ENCODE data around the gene NGEF.

NGEF gene

GRCh38 chr2:232873292-232873908, 139.7 kb downstream of the NGEF start (continued):
- TF ChIP-seq ZEB2 (tag by site-specific recombination; IDR thresholded peaks at IDR 0.05) = no peak
- no peak for TF ChIP-seq ZNF610 (tag by site-specific recombination; IDR thresholded peaks at IDR 0.05; ENCODE audit: borderline replicate concordance)
- no peak for TF ChIP-seq ZNF529 (tag by site-specific recombination; IDR thresholded peaks at IDR 0.05; ENCODE audit: insufficient replicate concordance)
- no peak for TF ChIP-seq ZNF664 (tag by site-specific recombination; IDR thresholded peaks at IDR 0.05)

GRCh38 chr2:232872826-232873225, 140.2 kb downstream of the NGEF start:
- TF ChIP-seq ZNF2 (tag by site-specific recombination; IDR thresholded peaks at IDR 0.05) (no peak), REPIN1 (tag by site-specific recombination; IDR thresholded peaks at IDR 0.05; ENCODE audit: low read depth) (no peak), ZBTB21 (tag by site-specific recombination; IDR thresholded peaks at IDR 0.05) (no peak), ZNF341 (tag by site-specific recombination; IDR thresholded peaks at IDR 0.05; ENCODE audit: low read depth) (no peak), ZNF335 (tag by site-specific recombination; conservative IDR thresholded peaks at IDR 0.05) (no peak), SP2 (tag by site-specific recombination; IDR thresholded peaks at IDR 0.05) (no peak), OVOL3 (tag by site-specific recombination; IDR thresholded peaks at IDR 0.05) (no peak), ZSCAN4 (tag by site-specific recombination; IDR thresholded peaks at IDR 0.05) (no peak), KLF1 (tag by site-specific recombination; IDR thresholded peaks at IDR 0.05) (no peak), KLF10 (tag by site-specific recombination; IDR thresholded peaks at IDR 0.05) (no peak)
- no peaks in the 10 kb centered on the region for H3K9me3 ChIP-seq (ENCODE audit: control insufficient read depth, insufficient read depth, low read depth, low read length)
- POLR2A ChIA-PET = no interaction called here
- H3K36me3 ChIP-seq (ENCODE audit: control insufficient read depth in 2 of 2, insufficient read depth in 1 of 2, low read length in 2 of 2) = peaks cover 0 to 7% of the 10 kb centered on the region in 2 experiments; a peak in 1 of 3 replicates
- no peak overlapping the region for H3K4me3 ChIP-seq (ENCODE audit: low read depth, low read length)
- CTCF ChIA-PET = no interaction called here
- H3K4me1 ChIP-seq (ENCODE audit: control insufficient read depth, insufficient read depth, low read length) = no peaks in the 10 kb centered on the region
- H3K27ac ChIP-seq (ENCODE audit: extremely low read depth, low read depth, low read length) = no peak overlapping the region

- TF ChIP-seq ZNF548 (tag by site-specific recombination; IDR thresholded peaks at IDR 0.05) = no peak
- TF ChIP-seq HOXA7 (CRISPR knock-in tag; IDR thresholded peaks at IDR 0.05; ENCODE audit: borderline replicate concordance) = no peak
- no peak for TF ChIP-seq SCRT1 (tag by site-specific recombination; IDR thresholded peaks at IDR 0.05; ENCODE audit: borderline replicate concordance)
- TF ChIP-seq ZNF610 (tag by site-specific recombination; IDR thresholded peaks at IDR 0.05; ENCODE audit: borderline replicate concordance) = no peak
- TF ChIP-seq TSHZ1 (tag by site-specific recombination; IDR thresholded peaks at IDR 0.05; ENCODE audit: borderline replicate concordance) = no peak
- Histone ChIP-seq H3K36me3 (ENCODE audit: control insufficient read depth in 2 of 2, insufficient read depth in 1 of 2, low read length in 2 of 2) (no peaks in the 10 kb centered on the region), H3K4me1 (ENCODE audit: control insufficient read depth, insufficient read depth, low read length) (no peaks in the 10 kb centered on the region), H3K9me3 (ENCODE audit: control insufficient read depth, insufficient read depth, low read depth, low read length) (no peaks in the 10 kb centered on the region), H3K4me3 (ENCODE audit: low read depth, low read length) (no peak overlapping the region), H3K27ac (ENCODE audit: extremely low read depth, low read depth, low read length) (no peak overlapping the region)
- POLR2A ChIA-PET = no interaction called here
- CTCF ChIA-PET = no interaction called here
Measured at GRCh38 chr2:232871835-232872736, 141.0 kb downstream of the NGEF start.

Measured in HEK293 (cell line).